ENCODE data around the gene PCDHB14.
"Not testable (repeated sequence)": the region's sequence is repeated elsewhere in the genome, so short reads cannot be mapped to it uniquely, and the experiment has no call there.

Gene PCDHB14

DNA sequence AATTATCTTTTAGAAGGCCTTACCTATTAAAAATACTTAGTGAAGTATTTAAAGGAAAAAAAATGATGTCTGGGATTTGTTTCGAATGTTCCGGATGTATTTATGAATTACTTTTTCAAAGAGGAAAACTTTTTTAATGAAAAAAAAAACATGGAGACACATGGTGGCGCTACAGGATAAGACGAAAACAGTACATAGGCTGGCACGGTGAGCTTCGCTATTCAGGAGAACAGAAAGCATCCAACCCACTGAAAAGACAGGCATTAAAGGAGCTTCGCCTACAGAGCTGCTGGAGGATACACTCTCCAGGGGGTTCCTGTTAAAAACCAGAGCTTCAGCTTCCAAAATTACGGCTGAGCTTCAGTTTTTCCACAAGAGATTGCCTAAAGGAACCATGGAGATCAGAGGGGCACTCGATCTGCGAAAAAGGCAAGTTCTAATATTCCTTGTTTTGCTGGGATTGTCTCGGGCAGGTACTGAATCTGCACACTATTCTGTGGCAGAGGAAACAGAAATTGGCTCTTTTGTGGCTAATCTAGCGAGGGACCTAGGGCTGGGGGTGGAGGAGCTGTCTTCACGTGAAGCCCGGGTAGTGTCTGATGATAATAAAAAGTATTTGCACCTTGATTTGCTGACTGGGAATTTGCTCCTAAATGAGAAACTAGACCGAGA is at the start of gene PCDHB14:
TSS of gene PCDHB14 (plus strand) at position 232 of the 672 bp plus-strand sequence. CDS start at position 395, 163 bp downstream.
- no peak for DNase-seq (ENCODE audit: low read depth)

DNA sequence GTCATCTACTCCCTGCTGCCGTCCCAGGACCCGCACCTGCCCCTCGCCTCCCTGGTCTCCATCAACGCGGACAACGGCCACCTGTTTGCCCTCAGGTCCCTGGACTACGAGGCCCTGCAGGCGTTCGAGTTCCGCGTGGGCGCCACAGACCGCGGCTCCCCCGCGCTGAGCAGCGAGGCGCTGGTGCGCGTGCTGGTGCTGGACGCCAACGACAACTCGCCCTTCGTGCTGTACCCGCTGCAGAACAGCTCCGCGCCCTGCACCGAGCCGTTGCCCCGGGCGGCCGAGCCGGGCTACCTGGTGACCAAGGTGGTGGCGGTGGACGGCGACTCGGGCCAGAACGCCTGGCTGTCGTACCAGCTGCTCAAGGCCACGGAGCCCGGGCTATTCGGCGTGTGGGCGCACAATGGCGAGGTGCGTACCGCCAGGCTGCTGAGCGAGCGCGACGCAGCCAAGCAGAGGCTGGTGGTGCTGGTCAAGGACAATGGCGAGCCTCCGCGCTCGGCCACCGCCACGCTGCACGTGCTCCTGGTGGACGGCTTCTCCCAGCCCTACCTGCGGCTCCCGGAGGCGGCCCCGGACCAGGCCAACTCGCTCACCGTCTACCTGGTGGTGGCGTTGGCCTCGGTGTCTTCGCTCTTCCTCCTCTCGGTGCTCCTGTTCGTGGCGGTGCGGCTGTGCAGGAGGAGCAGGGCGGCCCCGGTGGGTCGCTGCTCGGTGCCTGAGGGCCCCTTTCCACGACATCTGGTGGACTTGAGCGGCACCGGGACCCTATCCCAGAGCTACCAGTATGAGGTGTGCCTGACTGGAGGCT is 48.6 kb upstream of the PCDHB14 start:
- DNase-seq (ENCODE audit: low read depth), result not testable (repeated sequence)

DNA sequence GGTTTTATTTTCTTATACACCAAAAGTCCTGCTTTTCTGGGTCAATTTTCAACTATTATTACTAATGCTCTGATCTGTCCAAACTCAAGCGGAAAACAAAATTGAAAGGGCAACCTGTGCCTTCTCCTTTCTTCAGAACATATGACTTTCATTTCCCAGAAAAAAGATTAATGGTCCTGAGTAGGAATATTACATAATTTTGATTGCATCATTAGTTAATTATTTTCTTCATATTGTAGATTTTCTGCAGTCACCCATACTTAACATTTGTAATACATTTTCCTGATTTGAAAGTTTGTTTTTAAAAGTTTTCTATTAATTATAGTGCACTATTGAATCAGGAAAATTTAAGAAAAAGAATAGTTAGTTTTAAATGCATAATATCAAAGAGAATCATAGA is 47.2 kb upstream of the PCDHB14 start:
- no peak for DNase-seq (ENCODE audit: low read depth)

DNA sequence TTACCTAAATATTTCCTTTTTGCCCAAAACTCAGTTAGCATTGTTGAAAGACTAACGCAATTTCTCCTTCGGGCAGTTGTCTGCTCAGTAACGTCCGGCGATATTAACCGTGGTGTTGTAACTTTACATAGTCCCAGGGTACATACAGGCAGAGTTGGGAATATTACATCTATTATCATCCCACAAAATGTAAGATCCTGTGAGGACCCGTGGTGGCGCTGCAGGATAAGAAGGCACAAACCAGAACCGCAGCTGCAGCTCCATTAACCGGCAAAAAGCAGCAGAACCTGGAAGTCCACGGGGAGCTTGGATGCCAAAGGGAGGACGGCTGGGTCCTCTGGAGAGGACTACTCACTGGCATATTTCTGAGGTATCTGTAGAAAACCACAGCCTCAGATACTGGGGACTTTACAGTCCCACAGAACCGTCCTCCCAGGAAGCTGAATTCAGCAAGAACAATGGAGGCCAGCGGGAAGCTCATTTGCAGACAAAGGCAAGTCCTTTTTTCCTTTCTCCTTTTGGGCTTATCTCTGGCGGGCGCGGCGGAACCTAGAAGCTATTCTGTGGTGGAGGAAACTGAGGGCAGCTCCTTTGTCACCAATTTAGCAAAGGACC is 45.5 kb upstream of the PCDHB14 start, which contains the start of gene PCDHB8:
TSS of gene PCDHB8 (plus strand) at position 214 of the 615 bp plus-strand sequence. CDS start at position 459, 245 bp downstream.
- not testable (repeated sequence) for DNase-seq (ENCODE audit: low read depth)

DNA sequence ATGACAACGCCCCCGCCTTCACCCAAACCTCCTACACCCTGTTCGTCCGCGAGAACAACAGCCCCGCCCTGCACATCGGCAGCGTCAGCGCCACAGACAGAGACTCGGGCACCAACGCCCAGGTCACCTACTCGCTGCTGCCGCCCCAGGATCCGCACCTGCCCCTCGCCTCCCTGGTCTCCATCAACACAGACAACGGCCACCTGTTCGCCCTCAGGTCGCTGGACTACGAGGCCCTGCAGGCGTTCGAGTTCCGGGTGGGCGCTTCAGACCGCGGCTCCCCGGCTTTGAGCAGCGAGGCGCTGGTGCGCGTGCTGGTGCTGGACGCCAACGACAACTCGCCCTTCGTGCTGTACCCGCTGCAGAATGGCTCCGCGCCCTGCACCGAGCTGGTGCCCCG is 43.8 kb upstream of the PCDHB14 start:
- DNase-seq (ENCODE audit: low read depth), result not testable (repeated sequence)

DNA sequence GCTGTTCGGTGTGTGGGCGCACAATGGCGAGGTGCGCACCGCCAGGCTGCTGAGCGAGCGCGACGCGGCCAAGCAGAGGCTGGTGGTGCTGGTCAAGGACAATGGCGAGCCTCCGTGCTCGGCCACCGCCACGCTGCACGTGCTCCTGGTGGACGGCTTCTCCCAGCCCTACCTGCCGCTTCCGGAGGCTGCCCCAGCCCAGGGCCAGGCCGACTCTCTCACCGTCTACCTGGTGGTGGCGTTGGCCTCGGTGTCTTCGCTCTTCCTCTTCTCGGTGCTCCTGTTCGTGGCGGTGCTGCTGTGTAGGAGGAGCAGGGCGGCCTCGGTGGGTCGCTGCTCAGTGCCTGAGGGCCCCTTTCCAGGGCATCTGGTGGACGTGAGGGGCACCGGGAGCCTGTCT is 43.3 kb upstream of the PCDHB14 start:
- DNase-seq (ENCODE audit: low read depth), result not testable (repeated sequence)

DNA sequence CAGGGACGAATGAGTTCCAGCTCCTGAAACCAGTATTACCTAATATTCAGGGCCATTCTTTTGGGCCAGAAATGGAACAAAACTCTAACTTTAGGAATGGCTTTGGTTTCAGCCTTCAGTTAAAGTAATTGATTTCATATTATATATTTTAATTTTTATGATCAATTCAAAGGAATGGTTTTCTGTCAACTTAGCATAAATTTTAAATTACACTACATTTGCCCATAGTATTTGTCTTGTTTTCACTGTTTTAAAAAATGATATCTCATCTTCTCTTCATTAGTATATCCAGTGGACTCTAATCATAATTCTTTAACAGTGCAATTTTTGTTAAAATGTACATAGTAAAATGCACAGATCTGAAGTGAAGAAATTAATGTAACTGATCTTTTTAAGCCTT is 42.8 kb upstream of the PCDHB14 start:
- no peak for DNase-seq (ENCODE audit: low read depth)

DNA sequence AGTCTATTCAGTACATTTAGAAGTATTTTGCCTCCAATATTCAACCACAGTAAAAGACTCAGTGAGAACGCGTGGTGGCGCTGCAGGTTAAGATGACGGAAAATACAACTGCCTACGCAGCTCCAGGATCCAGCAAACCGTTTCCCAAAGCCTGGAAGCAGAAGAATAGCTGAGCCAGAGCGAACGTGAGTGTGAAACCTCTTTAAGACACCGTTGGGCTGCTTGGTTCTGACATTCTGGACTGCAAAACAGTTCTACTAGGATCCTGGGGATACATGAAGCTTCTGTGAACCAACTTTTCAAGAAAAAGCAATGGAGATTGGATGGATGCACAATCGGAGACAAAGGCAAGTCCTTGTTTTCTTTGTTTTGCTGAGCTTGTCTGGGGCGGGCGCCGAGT is 40.9 kb upstream of the PCDHB14 start, which contains the start of gene PCDHB16:
TSS of gene PCDHB16 (plus strand) at position 140 of the 400 bp plus-strand sequence. CDS start at position 313, 173 bp downstream.
- no peak for DNase-seq (ENCODE audit: low read depth)

DNA sequence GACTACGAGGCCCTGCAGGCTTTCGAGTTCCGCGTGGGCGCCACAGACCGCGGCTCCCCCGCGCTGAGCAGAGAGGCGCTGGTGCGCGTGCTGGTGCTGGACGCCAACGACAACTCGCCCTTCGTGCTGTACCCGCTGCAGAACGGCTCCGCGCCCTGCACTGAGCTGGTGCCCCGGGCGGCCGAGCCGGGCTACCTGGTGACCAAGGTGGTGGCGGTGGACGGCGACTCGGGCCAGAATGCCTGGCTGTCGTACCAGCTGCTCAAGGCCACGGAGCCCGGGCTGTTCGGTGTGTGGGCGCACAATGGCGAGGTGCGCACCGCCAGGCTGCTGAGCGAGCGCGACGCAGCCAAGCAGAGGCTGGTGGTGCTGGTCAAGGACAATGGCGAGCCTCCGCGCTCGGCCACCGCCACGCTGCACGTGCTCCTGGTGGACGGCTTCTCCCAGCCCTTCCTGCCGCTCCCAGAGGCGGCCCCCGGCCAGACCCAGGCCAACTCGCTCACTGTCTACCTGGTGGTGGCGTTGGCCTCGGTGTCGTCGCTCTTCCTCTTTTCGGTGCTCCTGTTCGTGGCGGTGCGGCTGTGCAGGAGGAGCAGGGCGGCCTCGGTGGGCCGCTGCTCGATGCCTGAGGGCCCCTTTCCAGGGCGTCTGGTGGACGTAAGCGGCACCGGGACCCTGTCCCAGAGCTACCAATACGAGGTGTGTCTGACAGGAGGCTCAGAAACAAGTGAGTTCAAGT is 38.9 kb upstream of the PCDHB14 start:
- DNase-seq (ENCODE audit: low read depth), result not testable (repeated sequence)

DNA sequence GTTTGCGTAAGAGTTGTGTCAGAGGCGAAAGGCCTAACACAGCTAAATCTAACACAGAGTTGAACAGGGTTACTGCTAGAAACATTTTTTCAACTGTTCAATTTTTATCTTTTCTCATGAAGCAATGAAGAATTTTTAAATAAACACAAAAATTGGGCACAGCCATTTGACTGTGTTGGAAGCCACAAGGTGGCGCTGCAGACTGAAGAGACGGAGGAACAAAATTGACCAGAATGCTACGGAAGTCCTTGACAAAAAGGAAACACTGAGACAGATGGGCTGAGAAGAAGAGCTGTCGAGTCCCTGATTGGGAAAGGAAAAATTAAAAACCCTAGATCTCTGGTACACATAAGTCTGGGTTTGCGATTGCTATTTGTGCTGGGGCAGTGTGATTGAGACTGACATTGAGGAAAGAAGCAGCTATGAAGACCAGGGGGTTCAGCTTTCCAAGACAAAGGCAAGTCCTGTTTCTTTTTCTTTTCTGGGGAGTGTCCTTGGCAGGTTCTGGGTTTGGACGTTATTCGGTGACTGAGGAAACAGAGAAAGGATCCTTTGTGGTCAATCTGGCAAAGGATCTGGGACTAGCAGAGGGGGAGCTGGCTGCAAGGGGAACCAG is 36.1 kb upstream of the PCDHB14 start, which contains the start of gene PCDHB9:
TSS of gene PCDHB9 (plus strand) at position 265 of the 616 bp plus-strand sequence. CDS start at position 423, 158 bp downstream.
- no peak for DNase-seq (ENCODE audit: low read depth)

DNA sequence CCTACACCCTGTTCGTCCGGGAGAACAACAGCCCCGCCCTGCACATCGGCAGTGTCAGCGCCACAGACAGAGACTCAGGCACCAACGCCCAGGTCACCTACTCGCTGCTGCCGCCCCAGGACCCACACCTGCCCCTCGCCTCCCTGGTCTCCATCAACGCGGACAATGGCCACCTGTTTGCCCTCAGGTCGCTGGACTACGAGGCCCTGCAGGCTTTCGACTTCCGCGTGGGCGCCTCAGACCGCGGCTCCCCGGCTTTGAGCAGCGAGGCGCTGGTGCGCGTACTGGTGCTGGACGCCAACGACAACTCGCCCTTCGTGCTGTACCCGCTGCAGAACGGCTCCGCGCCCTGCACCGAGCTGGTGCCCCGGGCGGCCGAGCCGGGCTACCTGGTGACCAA is 34.5 kb upstream of the PCDHB14 start:
- not testable (repeated sequence) for DNase-seq (ENCODE audit: low read depth)

DNA sequence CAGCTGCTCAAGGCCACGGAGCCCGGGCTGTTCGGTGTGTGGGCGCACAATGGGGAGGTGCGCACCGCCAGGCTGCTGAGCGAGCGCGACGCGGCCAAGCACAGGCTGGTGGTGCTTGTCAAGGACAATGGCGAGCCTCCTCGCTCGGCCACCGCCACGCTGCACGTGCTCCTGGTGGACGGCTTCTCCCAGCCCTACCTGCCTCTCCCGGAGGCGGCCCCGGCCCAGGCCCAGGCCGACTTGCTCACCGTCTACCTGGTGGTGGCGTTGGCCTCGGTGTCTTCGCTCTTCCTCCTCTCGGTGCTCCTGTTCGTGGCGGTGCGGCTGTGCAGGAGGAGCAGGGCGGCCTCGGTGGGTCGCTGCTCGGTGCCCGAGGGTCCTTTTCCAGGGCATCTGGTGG is 34.0 kb upstream of the PCDHB14 start:
- DNase-seq (ENCODE audit: low read depth), result not testable (repeated sequence)

DNA sequence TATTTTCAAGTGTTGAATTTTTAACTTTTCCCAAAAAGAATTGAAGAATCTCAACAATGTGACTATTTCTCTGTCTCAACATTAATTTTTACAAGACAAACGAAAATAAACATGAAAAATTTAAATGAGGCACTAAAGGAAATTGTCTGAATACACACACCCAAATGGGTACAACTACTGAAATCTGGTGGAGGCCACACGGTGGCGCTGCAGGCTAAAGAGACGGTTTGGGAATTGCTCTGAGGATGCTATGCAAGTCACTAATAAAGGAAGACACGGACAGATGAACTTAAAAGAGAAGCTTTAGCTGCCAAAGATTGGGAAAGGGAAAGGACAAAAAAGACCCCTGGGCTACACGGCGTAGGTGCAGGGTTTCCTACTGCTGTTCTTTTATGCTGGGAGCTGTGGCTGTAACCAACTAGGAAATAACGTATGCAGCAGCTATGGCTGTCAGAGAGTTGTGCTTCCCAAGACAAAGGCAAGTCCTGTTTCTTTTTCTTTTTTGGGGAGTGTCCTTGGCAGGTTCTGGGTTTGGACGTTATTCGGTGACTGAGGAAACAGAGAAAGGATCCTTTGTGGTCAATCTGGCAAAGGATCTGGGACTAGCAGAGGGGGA is 30.9 kb upstream of the PCDHB14 start, which contains the start of gene PCDHB10:
TSS of gene PCDHB10 (plus strand) at position 244 of the 616 bp plus-strand sequence. CDS start at position 444, 200 bp downstream.
- no peak for DNase-seq (ENCODE audit: low read depth)

DNA sequence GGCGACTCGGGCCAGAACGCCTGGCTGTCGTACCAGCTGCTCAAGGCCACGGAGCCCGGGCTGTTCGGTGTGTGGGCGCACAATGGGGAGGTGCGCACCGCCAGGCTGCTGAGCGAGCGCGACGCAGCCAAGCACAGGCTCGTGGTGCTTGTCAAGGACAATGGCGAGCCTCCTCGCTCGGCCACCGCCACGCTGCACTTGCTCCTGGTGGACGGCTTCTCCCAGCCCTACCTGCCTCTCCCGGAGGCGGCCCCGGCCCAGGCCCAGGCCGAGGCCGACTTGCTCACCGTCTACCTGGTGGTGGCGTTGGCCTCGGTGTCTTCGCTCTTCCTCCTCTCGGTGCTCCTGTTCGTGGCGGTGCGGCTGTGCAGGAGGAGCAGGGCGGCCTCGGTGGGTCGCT is 28.8 kb upstream of the PCDHB14 start:
- not testable (repeated sequence) for DNase-seq (ENCODE audit: low read depth)

DNA sequence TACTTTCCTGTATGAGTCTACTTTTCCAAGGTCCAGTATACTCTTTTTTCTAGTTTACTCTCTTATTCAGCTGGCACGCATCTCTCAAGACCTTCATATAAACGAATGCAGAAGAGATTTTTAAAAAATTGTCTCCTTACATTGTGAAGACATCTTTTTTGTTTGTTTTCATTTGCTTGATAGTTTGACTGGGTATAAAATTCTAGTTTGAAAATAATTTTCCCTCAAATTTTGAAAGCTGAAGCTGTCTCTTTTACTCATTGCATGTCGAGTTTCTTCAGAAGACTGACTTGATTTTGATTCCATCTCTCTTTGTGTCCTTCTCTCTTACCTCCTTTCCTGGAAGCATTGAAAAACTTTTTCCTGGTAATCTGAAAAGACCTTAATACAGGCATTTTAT is 26.8 kb upstream of the PCDHB14 start:
- DNase-seq (ENCODE audit: low read depth), result no peak

DNA sequence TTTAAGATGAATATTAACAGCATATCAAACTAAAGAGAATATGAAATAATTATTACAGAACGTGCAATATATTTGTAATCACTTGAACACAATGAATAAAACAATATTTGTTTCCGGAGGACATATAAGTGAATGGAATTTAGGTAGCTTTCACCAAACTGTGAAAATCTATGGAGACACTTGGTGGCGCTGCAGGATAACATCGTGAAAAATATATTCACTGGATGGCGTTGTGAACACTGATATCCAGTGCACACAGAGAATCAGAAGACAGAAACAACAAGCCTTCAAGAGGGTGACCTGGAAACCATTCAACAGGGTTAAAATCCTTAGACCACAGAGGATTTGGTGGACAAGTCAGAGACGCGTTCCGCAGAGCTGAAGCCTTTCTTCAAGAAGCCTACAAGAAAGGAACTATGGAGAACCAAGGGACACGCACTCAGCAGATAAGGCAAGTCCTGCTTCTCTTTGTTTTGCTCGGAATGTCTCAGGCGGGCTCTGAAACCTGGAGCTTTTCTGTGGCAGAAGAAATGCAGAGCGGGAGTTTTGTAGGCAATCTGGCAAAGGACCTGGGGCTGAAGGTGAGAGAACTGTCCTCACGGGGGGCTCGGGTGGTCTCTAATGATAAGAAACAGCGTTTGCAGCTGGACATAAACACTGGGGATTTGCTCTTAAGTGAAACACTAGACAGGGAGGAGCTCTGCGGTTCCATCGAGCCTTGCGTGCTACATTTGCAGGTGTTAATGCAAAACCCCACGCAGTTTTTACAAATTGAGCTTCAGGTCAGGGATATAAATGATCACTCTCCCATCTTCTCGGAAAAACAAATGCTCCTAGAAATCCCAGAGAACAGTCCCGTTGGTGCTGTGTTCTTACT is 23.5 kb upstream of the PCDHB14 start, which contains the start of gene PCDHB11:
TSS of gene PCDHB11 (plus strand) at position 269 of the 877 bp plus-strand sequence. CDS start at position 417, 148 bp downstream.
- no peak for DNase-seq (ENCODE audit: low read depth)

DNA sequence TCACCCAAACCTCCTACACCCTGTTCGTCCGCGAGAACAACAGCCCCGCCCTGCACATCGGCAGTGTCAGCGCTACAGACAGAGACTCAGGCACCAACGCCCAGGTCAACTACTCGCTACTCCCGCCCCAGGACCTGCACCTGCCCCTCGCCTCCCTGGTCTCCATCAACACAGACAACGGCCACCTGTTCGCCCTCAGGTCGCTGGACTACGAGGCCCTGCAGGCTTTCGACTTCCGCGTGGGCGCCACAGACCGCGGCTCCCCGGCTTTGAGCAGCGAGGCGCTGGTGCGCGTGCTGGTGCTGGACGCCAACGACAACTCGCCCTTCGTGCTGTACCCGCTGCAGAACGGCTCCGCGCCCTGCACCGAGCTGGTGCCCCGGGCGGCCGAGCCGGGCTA is 22.0 kb upstream of the PCDHB14 start:
- not testable (repeated sequence) for DNase-seq (ENCODE audit: low read depth)

DNA sequence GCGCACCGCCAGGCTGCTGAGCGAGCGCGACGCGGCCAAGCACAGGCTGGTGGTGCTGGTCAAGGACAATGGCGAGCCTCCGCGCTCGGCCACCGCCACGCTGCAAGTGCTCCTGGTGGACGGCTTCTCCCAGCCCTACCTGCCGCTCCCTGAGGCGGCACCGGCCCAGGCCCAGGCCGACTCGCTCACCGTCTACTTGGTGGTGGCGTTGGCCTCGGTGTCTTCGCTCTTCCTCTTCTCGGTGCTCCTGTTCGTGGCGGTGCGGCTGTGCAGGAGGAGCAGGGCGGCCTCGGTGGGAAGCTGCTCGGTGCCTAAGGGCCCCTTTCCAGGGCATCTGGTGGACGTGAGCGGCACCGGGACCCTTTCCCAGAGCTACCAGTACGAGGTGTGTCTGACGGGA is 21.5 kb upstream of the PCDHB14 start:
- DNase-seq (ENCODE audit: low read depth), result not testable (repeated sequence)

DNA sequence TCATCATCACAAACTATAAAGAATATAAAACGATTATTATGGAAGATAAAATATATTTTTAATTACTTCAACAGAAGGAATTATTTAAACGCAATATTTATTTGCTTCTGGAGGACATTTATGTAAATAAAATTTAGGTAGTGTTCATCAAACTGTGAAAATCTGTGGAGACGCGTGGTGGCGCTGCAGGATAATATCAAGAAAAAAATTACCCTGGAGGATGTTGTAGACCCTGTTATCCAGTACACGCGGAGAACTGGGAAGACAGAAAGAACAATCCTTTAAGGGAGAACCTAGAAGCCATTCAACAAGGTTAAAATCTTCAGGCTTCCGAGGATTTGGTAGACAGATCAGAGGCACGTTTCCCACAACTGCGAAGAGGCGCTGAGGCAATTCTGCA is 14.7 kb upstream of the PCDHB14 start, which contains the start of gene PCDHB12:
TSS of gene PCDHB12 (plus strand) at position 242 of the 400 bp plus-strand sequence. CDS start 189 bp downstream, outside the sequence.
- DNase-seq (ENCODE audit: low read depth), result no peak

Measured in activated T-cell treated with anti-CD3 and anti-CD28 coated beads for 24 hours (primary cell).